Karpas-422 (cell line): ENCODE results near the gene XRCC3. TPM values are rescaled to one million over a fixed set of nuclear protein-coding genes. Genes with fewer than 3 reads are reported as not detected.

Source experiments
- DNase-seq: peaks from one replicate; pipeline ENCODE4 v3.0.0-alpha.2; 2015
- H2AFZ ChIP-seq: fragments of 200-600 bp; sonication (generic); 2 replicates; pipeline ENCODE4 v1.6.1; 2014; ENCODE audit warnings: antibody characterized with exemption, low read length, mixed read lengths
- H3K27ac ChIP-seq: fragments of 200-600 bp; sonication (generic); 2 replicates; pipeline ENCODE4 v1.5.1; 2014; ENCODE audit warnings: mild to moderate bottlenecking, low read length, moderate library complexity
- H3K27me3 ChIP-seq: fragments of 200-600 bp; sonication (generic); 2 replicates; pipeline ENCODE4 v1.6.1; 2014; ENCODE audit warnings: low read length, mixed read lengths
- H3K36me3 ChIP-seq: fragments of 200-600 bp; sonication (generic); 2 replicates; pipeline ENCODE4 v1.6.1; 2014; ENCODE audit warnings: low read length, mixed read lengths; ENCODE audit not compliant: insufficient read depth
- H3K4me1 ChIP-seq: fragments of 200-600 bp; sonication (generic); 2 replicates; pipeline ENCODE4 v1.6.1; 2014; ENCODE audit warnings: mild to moderate bottlenecking, low read length, mixed read lengths
- H3K4me2 ChIP-seq: fragments of 200-600 bp; sonication (generic); 2 replicates; pipeline ENCODE4 v1.6.1; 2014; ENCODE audit warnings: low read length, low read depth, mild to moderate bottlenecking; ENCODE audit not compliant: poor library complexity, severe bottlenecking
- H3K4me3 ChIP-seq: fragments of 200-600 bp; sonication (generic); 2 replicates; pipeline ENCODE4 v1.5.1; 2014; ENCODE audit warnings: mild to moderate bottlenecking, antibody characterized with exemption, low read length, mixed read lengths
- H3K79me2 ChIP-seq: fragments of 200-600 bp; sonication (generic); 2 replicates; pipeline ENCODE4 v1.6.1; 2014; ENCODE audit warnings: mild to moderate bottlenecking, low read length, mixed read lengths
- H3K9ac ChIP-seq: fragments of 200-600 bp; sonication (generic); 2 replicates; pipeline ENCODE4 v1.6.0; 2014; ENCODE audit warnings: low read length
- H3K9me2 ChIP-seq: fragments of 200-600 bp; sonication (generic), shearing (Covaris generic); replicated peaks from 2 replicates; pipeline ENCODE4 v1.6.0; 2014; ENCODE audit warnings: mild to moderate bottlenecking, low read length, moderate library complexity; ENCODE audit not compliant: insufficient read depth
- H3K9me3 ChIP-seq: fragments of 300-700, 200-600 bp; sonication (generic); 2 replicates; pipeline ENCODE4 v1.6.1; 2014; ENCODE audit warnings: low read length, mixed read lengths
- H4K20me1 ChIP-seq: fragments of 200-600 bp; sonication (generic); 2 replicates; pipeline ENCODE4 v1.6.1; 2014; ENCODE audit warnings: mild to moderate bottlenecking, antibody characterized with exemption, low read length, low read depth; ENCODE audit not compliant: insufficient read depth
- total RNA-seq: library from RNA; depleted of rRNA; stranded (reverse); fragments of >200 nt; shearing (Covaris generic); gene quantifications from 2 replicates; pipeline ENCODE4 v1.2.3, GENCODE V29; 2014; ENCODE audit warnings: low replicate concordance

XRCC3 gene
- total RNA-seq, 1 experiment from 2014 or later: 36.7 TPM

GRCh38 chr14:103686831-103687485 is 28.3 kb downstream of the XRCC3 start:
- Histone ChIP-seq H3K36me3 (peaks cover 27% of the 10 kb centered on the region; the same call in 1 of the 2 replicates), H3K4me3 (no peak overlapping the region), H3K9me2 (no peaks in the 10 kb centered on the region), H3K4me1 (peaks cover 43% of the 10 kb centered on the region), H3K27me3 (no peaks in the 10 kb centered on the region), H2AFZ (no peak overlapping the region), H3K9ac (no peak overlapping the region), H3K27ac (no peak overlapping the region), H4K20me1 (no peaks in the 10 kb centered on the region), H3K9me3 (no peaks in the 10 kb centered on the region), H3K79me2 (peaks cover 31% of the 10 kb centered on the region), H3K4me2 (no peak overlapping the region)
- DNase-seq: no peak

- peaks cover 33% of the 10 kb centered on the region for H3K36me3 ChIP-seq
- H3K4me3 ChIP-seq: no peak overlapping the region
- peaks cover 29% of the 10 kb centered on the region for H3K4me1 ChIP-seq
- H3K27ac ChIP-seq: no peak overlapping the region
- no peak overlapping the region for H3K9ac ChIP-seq
- no peaks in the 10 kb centered on the region for H3K9me3 ChIP-seq
- H3K79me2 ChIP-seq: peaks cover 42% of the 10 kb centered on the region
- no peak overlapping the region for H2AFZ ChIP-seq
- H3K4me2 ChIP-seq: no peak overlapping the region
- no peaks in the 10 kb centered on the region for H4K20me1 ChIP-seq
- H3K27me3 ChIP-seq: no peaks in the 10 kb centered on the region
- DNase-seq: no peak
- H3K9me2 ChIP-seq: no peaks in the 10 kb centered on the region
Observed at GRCh38 chr14:103685276-103686211, 29.7 kb downstream of the XRCC3 start.

GRCh38 chr14:103684871-103685270 is 30.4 kb downstream of the XRCC3 start:
- Histone ChIP-seq H3K4me3 (no peak overlapping the region), H3K79me2 (peaks cover 42% of the 10 kb centered on the region), H3K27me3 (no peaks in the 10 kb centered on the region), H3K36me3 (peaks cover 39% of the 10 kb centered on the region), H3K9me2 (no peaks in the 10 kb centered on the region), H3K4me1 (peaks cover 22% of the 10 kb centered on the region), H3K4me2 (no peak overlapping the region), H3K27ac (no peak overlapping the region), H3K9ac (no peak overlapping the region), H3K9me3 (no peaks in the 10 kb centered on the region), H4K20me1 (no peaks in the 10 kb centered on the region), H2AFZ (no peak overlapping the region)
- no peak for DNase-seq

DNA sequence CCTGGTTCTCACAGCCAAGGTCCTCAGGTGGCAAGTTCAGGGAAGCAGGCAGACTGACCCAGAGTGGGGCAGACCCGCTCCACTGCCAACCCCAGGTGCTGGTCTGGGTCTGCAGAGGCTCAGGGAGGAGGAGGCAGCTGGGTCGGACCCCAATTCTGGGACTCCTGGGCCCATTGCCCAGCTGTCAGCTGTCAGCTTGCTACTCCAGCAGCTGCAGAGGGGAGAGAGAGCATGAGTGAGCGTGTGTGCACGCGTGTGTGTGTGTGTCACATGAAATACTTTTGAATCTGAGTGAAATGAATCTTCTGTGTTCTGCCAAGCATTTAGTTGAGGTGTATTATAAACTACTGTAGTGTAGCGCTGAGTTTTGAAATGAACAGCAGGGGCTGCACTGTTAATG is 30.8 kb downstream of the XRCC3 start:
- peaks cover 22% of the 10 kb centered on the region for H3K4me1 ChIP-seq
- H3K4me3 ChIP-seq: no peak overlapping the region
- peaks cover 43% of the 10 kb centered on the region for H3K36me3 ChIP-seq
- H3K79me2 ChIP-seq: peaks cover 43% of the 10 kb centered on the region
- no peaks in the 10 kb centered on the region for H3K9me2 ChIP-seq
- no peak for DNase-seq
- H3K9me3 ChIP-seq: no peaks in the 10 kb centered on the region
- no peak overlapping the region for H2AFZ ChIP-seq
- no peak overlapping the region for H3K27ac ChIP-seq
- no peaks in the 10 kb centered on the region for H4K20me1 ChIP-seq
- H3K27me3 ChIP-seq: no peaks in the 10 kb centered on the region
- H3K4me2 ChIP-seq: no peak overlapping the region
- no peak overlapping the region for H3K9ac ChIP-seq

GRCh38 chr14:103683139-103683538 is 32.1 kb downstream of the XRCC3 start:
- Histone ChIP-seq H2AFZ (no peak overlapping the region), H4K20me1 (no peaks in the 10 kb centered on the region), H3K79me2 (peaks cover 43% of the 10 kb centered on the region), H3K9me3 (no peaks in the 10 kb centered on the region), H3K36me3 (peaks cover 43% of the 10 kb centered on the region), H3K4me1 (peaks cover 22% of the 10 kb centered on the region), H3K4me3 (no peak overlapping the region), H3K9me2 (no peaks in the 10 kb centered on the region), H3K27ac (no peak overlapping the region), H3K4me2 (no peak overlapping the region), H3K27me3 (no peaks in the 10 kb centered on the region), H3K9ac (no peak overlapping the region)
- DNase-seq: no peak

- Histone ChIP-seq H3K4me1 (peaks cover 16% of the 10 kb centered on the region), H3K36me3 (peaks cover 40% of the 10 kb centered on the region)
Observed at GRCh38 chr14:103680491-103681231, 34.6 kb downstream of the XRCC3 start.

DNA sequence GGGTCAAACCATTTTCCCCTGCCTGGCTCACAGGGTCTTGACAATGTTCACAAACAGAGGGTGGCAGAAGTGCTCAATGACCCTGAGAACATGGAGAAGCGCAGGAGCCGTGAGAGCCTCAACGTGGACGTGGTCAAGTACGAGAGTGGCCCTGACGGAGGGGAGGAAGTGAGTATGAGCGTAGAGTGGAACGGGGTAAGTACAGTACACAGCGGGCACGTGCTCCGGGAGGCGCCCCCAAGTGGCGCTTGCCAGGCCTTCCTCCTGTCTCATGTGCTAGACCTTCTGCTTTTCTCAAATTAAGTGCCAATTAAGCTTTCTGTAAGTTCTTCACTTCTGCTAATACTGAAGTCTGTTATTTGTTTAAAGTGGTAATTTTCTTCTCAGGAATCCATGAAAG is 35.9 kb downstream of the XRCC3 start:
- Histone ChIP-seq H3K4me2 (peak overlapping the region; percentile 5), H2AFZ (0 out of 2 replicates have a peak overlapping the region, but pooled peaks have one; percentile 22), H3K9ac (peak overlapping the region; percentile 23; the same call in 1 of the 2 replicates)

More at GRCh38 chr14:103680491-103681231, 34.6 kb downstream of the XRCC3 start:
- H4K20me1 ChIP-seq: no peaks in the 10 kb centered on the region
- no peak overlapping the region for H3K9ac ChIP-seq
- no peaks in the 10 kb centered on the region for H3K27me3 ChIP-seq
- H3K4me3 ChIP-seq: no peak overlapping the region
- H2AFZ ChIP-seq: no peak overlapping the region
- H3K9me3 ChIP-seq: no peaks in the 10 kb centered on the region
- H3K9me2 ChIP-seq: no peaks in the 10 kb centered on the region
- no peak overlapping the region for H3K27ac ChIP-seq
- peaks cover 30% of the 10 kb centered on the region for H3K79me2 ChIP-seq
- no peak overlapping the region for H3K4me2 ChIP-seq
- no peak for DNase-seq

More for the DNA sequence above, 35.9 kb downstream of the XRCC3 start:
- Histone ChIP-seq H3K27ac (peak overlapping the region; percentile 50; the same call in 1 of the 2 replicates), H3K27me3 (no peaks in the 10 kb centered on the region), H3K79me2 (peaks cover 28% of the 10 kb centered on the region), H3K9me3 (no peaks in the 10 kb centered on the region), H3K4me1 (peaks cover 16% of the 10 kb centered on the region), H3K9me2 (no peaks in the 10 kb centered on the region), H4K20me1 (no peaks in the 10 kb centered on the region), H3K36me3 (peaks cover 42% of the 10 kb centered on the region), H3K4me3 (no peak overlapping the region)
- peak; percentile 94 for DNase-seq
